ENCODE measurements around the gene DEAF1. TPM values are rescaled to one million over a fixed set of nuclear protein-coding genes. Genes with fewer than 3 reads are reported as not detected.

The DEAF1 gene
- polyA plus RNA-seq, 1 donor (not counting 4 experiments of a cell fraction or from before 2014, with no cell fraction given), result 8.1 TPM

- Histone ChIP-seq H3K9me3 (ENCODE audit: control insufficient read depth, low read depth, low read length) (no peaks in the 10 kb centered on the region), H2AFZ (ENCODE audit: control insufficient read depth, low read length) (no peak overlapping the region), H3K36me3 (ENCODE audit: control insufficient read depth in 2 of 2, extremely low read depth in 1 of 2, insufficient read depth in 2 of 2, low read length in 2 of 2) (peaks cover 26 to 28% of the 10 kb centered on the region in 2 experiments), H3K27ac (ENCODE audit: control insufficient read depth, insufficient read depth, low read length) (no peak overlapping the region), H3K4me3 (ENCODE audit: control insufficient read depth in 2 of 3, extremely low read depth in 1 of 3, insufficient read depth in 2 of 3, low read depth in 1 of 3, low read length in 3 of 3) (no peak overlapping the region), H3K4me2 (ENCODE audit: control insufficient read depth, extremely low read depth, insufficient read depth, low read depth, low read length) (no peak overlapping the region), H3K27me3 (ENCODE audit: control insufficient read depth, extremely low read depth, insufficient read depth, low read length) (no peaks in the 10 kb centered on the region), H3K9me1 (ENCODE audit: control insufficient read depth, extremely low read depth, insufficient read depth, low read length) (no peaks in the 10 kb centered on the region), H3K79me2 (ENCODE audit: control insufficient read depth, insufficient read depth, low read length) (peaks cover 3% of the 10 kb centered on the region), H4K20me1 (ENCODE audit: control insufficient read depth, extremely low read depth, insufficient read depth, low read length) (peaks cover 5% of the 10 kb centered on the region), H3K9ac (ENCODE audit: control insufficient read depth, extremely low read depth, insufficient read depth, low read length) (no peak overlapping the region), H3K4me1 (ENCODE audit: control insufficient read depth, extremely low read depth, insufficient read depth, low read length) (peaks cover 7% of the 10 kb centered on the region)
- dilution Hi-C loops (cut with MboI; ENCODE audit: extremely low pct_ligation_motif_present, low sequenced_read_pairs), result no loop called here
- FAIRE-seq (no peak), DNase-seq (ENCODE audit: low read depth, low spot score) (no peak)
- TF ChIP-seq CTCF (optimal IDR thresholded peaks at IDR 0.05 in 1 of 3, IDR thresholded peaks at IDR 0.05 in 1 of 3, conservative IDR thresholded peaks at IDR 0.05 in 1 of 3; ENCODE audit: extremely low read depth in 1 of 3, insufficient read depth in 2 of 3, low read length in 3 of 3) (no peak), EZH2 (IDR thresholded peaks at IDR 0.05; ENCODE audit: low read length) (no peak)
Observed at GRCh38 chr11:721247-721740, 26.3 kb upstream of the DEAF1 start.

- no peak overlapping the region for H3K4me3 ChIP-seq (ENCODE audit: control insufficient read depth in 2 of 3, extremely low read depth in 1 of 3, insufficient read depth in 2 of 3, low read depth in 1 of 3, low read length in 3 of 3)
- H3K79me2 ChIP-seq (ENCODE audit: control insufficient read depth, insufficient read depth, low read length), result peaks cover 3% of the 10 kb centered on the region
- no peak overlapping the region for H2AFZ ChIP-seq (ENCODE audit: control insufficient read depth, low read length)
- H3K27ac ChIP-seq (ENCODE audit: control insufficient read depth, insufficient read depth, low read length), result no peak overlapping the region
- peaks cover 7% of the 10 kb centered on the region for H3K4me1 ChIP-seq (ENCODE audit: control insufficient read depth, extremely low read depth, insufficient read depth, low read length)
- DNase-seq (ENCODE audit: low read depth, low spot score) (no peak), FAIRE-seq (no peak)
- H3K9me1 ChIP-seq (ENCODE audit: control insufficient read depth, extremely low read depth, insufficient read depth, low read length), result no peaks in the 10 kb centered on the region
- H3K9ac ChIP-seq (ENCODE audit: control insufficient read depth, extremely low read depth, insufficient read depth, low read length), result no peak overlapping the region
- H3K4me2 ChIP-seq (ENCODE audit: control insufficient read depth, extremely low read depth, insufficient read depth, low read depth, low read length), result no peak overlapping the region
- H3K36me3 ChIP-seq (ENCODE audit: control insufficient read depth in 2 of 2, extremely low read depth in 1 of 2, insufficient read depth in 2 of 2, low read length in 2 of 2), result peaks cover 26 to 28% of the 10 kb centered on the region in 2 experiments
- H4K20me1 ChIP-seq (ENCODE audit: control insufficient read depth, extremely low read depth, insufficient read depth, low read length), result peaks cover 5% of the 10 kb centered on the region
- dilution Hi-C loops (cut with MboI; ENCODE audit: extremely low pct_ligation_motif_present, low sequenced_read_pairs), result no loop called here
- no peak for TF ChIP-seq EZH2 (IDR thresholded peaks at IDR 0.05; ENCODE audit: low read length)
- TF ChIP-seq CTCF (optimal IDR thresholded peaks at IDR 0.05 in 1 of 3, IDR thresholded peaks at IDR 0.05 in 1 of 3, conservative IDR thresholded peaks at IDR 0.05 in 1 of 3; ENCODE audit: extremely low read depth in 1 of 3, insufficient read depth in 2 of 3, low read length in 3 of 3), result no peak
- H3K27me3 ChIP-seq (ENCODE audit: control insufficient read depth, extremely low read depth, insufficient read depth, low read length), result no peaks in the 10 kb centered on the region
- H3K9me3 ChIP-seq (ENCODE audit: control insufficient read depth, low read depth, low read length), result no peaks in the 10 kb centered on the region
Observed at GRCh38 chr11:720642-721246, 25.7 kb upstream of the DEAF1 start.

Measured in keratinocyte (primary cell).